GM12878 (cell line): ENCODE results near the gene EEFSEC. TPM values are rescaled to one million over a fixed set of nuclear protein-coding genes. Genes with fewer than 3 reads are reported as not detected.

Source experiments
- ATAC-seq: fragments of 200-7000 bp; cut with Tn5 transposase; 3 replicates; pipeline ENCODE4 v1.9.1; 2020; ENCODE audit warnings: mild to moderate bottlenecking, moderate library complexity
- BruUV-seq: library from RNA; stranded (reverse); fragments of 400-500 nt; replicated peaks from 2 replicates; lab custom pipeline; 2021; lab: Mats Ljungman, UMichigan
- CTCF ChIA-PET: fragments of 300-600 bp; sonication (Branson Sonifier 250); formaldehyde crosslinking; extraction: SDS; loops from one replicate; lab custom pipeline; 2021; ENCODE audit warnings: inconsistent platforms; lab: Yijun Ruan, JAX
- POLR2A ChIA-PET: fragments of 350-600 bp; formaldehyde crosslinking; extraction: SDS; loops from one replicate; lab custom pipeline; 2021; ENCODE audit warnings: inconsistent platforms; lab: Charles Lee
- RAD21 ChIA-PET: fragments of 300-600 bp; sonication (Branson Sonifier 250); formaldehyde crosslinking; loops from one replicate; lab custom pipeline; 2023; ENCODE audit warnings: antibody characterized with exemption; ENCODE audit not compliant: unreplicated experiment; lab: Charles Lee
- SMC1A ChIA-PET: fragments of 300-600 bp; sonication (Branson Sonifier 250); formaldehyde crosslinking; loops from one replicate; lab custom pipeline; 2023; ENCODE audit not compliant: unreplicated experiment, uncharacterized antibody; lab: Charles Lee
- DNase-seq: peaks from one replicate; pipeline ENCODE4 v3.0.0-alpha.2; 2011; ENCODE audit warnings: low read depth, low spot score
- FAIRE-seq: peaks from 3 replicates; lab custom pipeline; 2011; peaks lifted over from hg19 to GRCh38; lab: Jason Lieb, UNC
- H2AFZ ChIP-seq: 2 replicates; pipeline ENCODE4 v1.6.0; 2011; ENCODE audit warnings: low read depth, low read length, control low read depth; ENCODE audit not compliant: control insufficient read depth
- H3K27ac ChIP-seq: 2 replicates; pipeline ENCODE4 v1.5.1; 2011; ENCODE audit warnings: control low read depth; ENCODE audit not compliant: control insufficient read depth, insufficient read depth
- H3K27me3 ChIP-seq, 2 experiments: replicated peaks in 1 of 2; 2 replicates each; pipeline versions ENCODE4 v1.6.0 to v1.6.1; 2011; ENCODE audit warnings: low read length in 1 of 2; ENCODE audit not compliant: control insufficient read depth in 2 of 2, insufficient read depth in 2 of 2
- H3K36me3 ChIP-seq, 2 experiments: 2 replicates each; pipeline ENCODE4 v1.5.1; 2011; ENCODE audit warnings: low read length in 1 of 2; ENCODE audit not compliant: control insufficient read depth in 2 of 2, insufficient read depth in 2 of 2
- H3K4me1 ChIP-seq: 2 replicates; pipeline ENCODE4 v1.6.1; 2011; ENCODE audit warnings: mild to moderate bottlenecking, low read length, moderate library complexity, mixed read lengths; ENCODE audit not compliant: control insufficient read depth, insufficient read depth
- H3K4me2 ChIP-seq: 2 replicates; pipeline ENCODE4 v1.6.0; 2011; ENCODE audit warnings: control low read depth; ENCODE audit not compliant: control insufficient read depth, insufficient read depth
- H3K4me3 ChIP-seq: fragments of 200-600 bp; sonication (generic); 2 replicates; pipeline ENCODE4 v1.5.1; 2016
- H3K79me2 ChIP-seq: 2 replicates; pipeline ENCODE4 v1.6.0; 2011; ENCODE audit warnings: low read length; ENCODE audit not compliant: control insufficient read depth, insufficient read depth
- H3K9ac ChIP-seq: 2 replicates; pipeline ENCODE4 v1.8.0; 2011; ENCODE audit warnings: low read length, control low read depth, mixed read lengths; ENCODE audit not compliant: control insufficient read depth, insufficient read depth
- H3K9me3 ChIP-seq: replicated peaks from 3 replicates; pipeline ENCODE4 v1.5.1; 2011; ENCODE audit warnings: mild to moderate bottlenecking, low read length; ENCODE audit not compliant: control insufficient read depth, insufficient read depth
- H4K20me1 ChIP-seq: 2 replicates; pipeline ENCODE4 v1.6.0; 2011; ENCODE audit not compliant: control insufficient read depth, insufficient read depth
- ATF7 ChIP-seq: fragments of 450-650 bp; IDR thresholded peaks from 2 replicates; pipeline ENCODE4 v1.6.1; 2016; ENCODE audit warnings: low read depth, mild to moderate bottlenecking
- BHLHE40 ChIP-seq, 2 experiments: fragments of 450-650 bp in 1 of 2; IDR thresholded peaks; 2 replicates each; pipeline ENCODE4 v1.6.1; 2011 to 2017; ENCODE audit warnings: low read depth in 2 of 2, borderline replicate concordance in 1 of 2, improper control_type of control experiment in 1 of 2, low read length in 1 of 2, mild to moderate bottlenecking in 1 of 2
- CBFB ChIP-seq: IDR thresholded peaks from 2 replicates; pipeline ENCODE4 v1.6.1; 2016; ENCODE audit warnings: antibody characterized with exemption, low read depth
- CEBPB ChIP-seq, 2 experiments: fragments of 150-350 bp in 1 of 2; IDR thresholded peaks; 2 replicates each; pipeline ENCODE4 v1.6.1; 2012 to 2014; ENCODE audit warnings: low read depth in 2 of 2, low read length in 2 of 2, borderline replicate concordance in 1 of 2, inconsistent platforms in 1 of 2
- E2F4 ChIP-seq: IDR thresholded peaks from 2 replicates; pipeline ENCODE4 v1.6.1; 2012; ENCODE audit warnings: low read depth, low read length, improper control_type of control experiment
- FOXK2 ChIP-seq: fragments of 450-650 bp; IDR thresholded peaks from 2 replicates; pipeline ENCODE4 v1.6.1; 2017; ENCODE audit warnings: mild to moderate bottlenecking, moderate library complexity
- IRF3 ChIP-seq: fragments of 450-650 bp; IDR thresholded peaks from 2 replicates; pipeline ENCODE4 v1.6.1; 2014; ENCODE audit warnings: mild to moderate bottlenecking
- MTA3 ChIP-seq: IDR thresholded peaks from 2 replicates; pipeline ENCODE4 v1.6.1; 2012; ENCODE audit warnings: low read length, inconsistent platforms, borderline replicate concordance
- PAX5 ChIP-seq: IDR thresholded peaks from 2 replicates; pipeline ENCODE4 v1.6.1; 2011; ENCODE audit warnings: low read depth, low read length, borderline replicate concordance
- PML ChIP-seq: IDR thresholded peaks from 2 replicates; pipeline ENCODE4 v1.6.1; 2012; ENCODE audit warnings: low read length, inconsistent platforms
- RAD51 ChIP-seq: fragments of 450-650 bp; IDR thresholded peaks from 2 replicates; pipeline ENCODE4 v1.6.1; 2016; ENCODE audit warnings: moderate library complexity, mild to moderate bottlenecking, inconsistent platforms
- RBBP5 ChIP-seq: fragments of 200-600 bp; sonication (generic); conservative IDR thresholded peaks from 2 replicates; pipeline ENCODE4 v1.6.1; 2016
- TAF1 ChIP-seq: IDR thresholded peaks from 2 replicates; pipeline ENCODE4 v1.6.1; 2011; ENCODE audit warnings: mild to moderate bottlenecking, low read depth, low read length, borderline replicate concordance
- ZNF274 ChIP-seq: IDR thresholded peaks from one replicate; pipeline ENCODE4 v1.8.0; 2011; ENCODE audit not compliant: insufficient read length, insufficient read depth
- WGBS: methylation state at CpG from one replicate; pipeline ENCODE4 v1.1.6; 2016; ENCODE audit warnings: low lambda C conversion rate; ENCODE audit not compliant: insufficient replicate concordance, insufficient coverage; ENCODE audit errors: missing lambda C conversion rate; 5-methylcytosine and 5-hydroxymethylcytosine counted together
- in situ Hi-C: fragments of 300-500 bp; cut with MboI; formaldehyde crosslinking; loops from 9 replicates; pipeline ENCODE4 v1.14.3; 2018; ENCODE audit warnings: mixed read lengths
- intact Hi-C: fragments of 100-400 bp; cut with micrococcal nuclease; formaldehyde crosslinking; loops from one replicate; pipeline ENCODE4 v1.14.2; 2022; ENCODE audit not compliant: unreplicated experiment
- polyA plus RNA-seq, 11 experiments: library from polyadenylated mRNA; depleted of rRNA in 4 of 11; unstranded in 6 of 11; stranded (reverse) in 5 of 11; fragments of >200 nt; fragmentation: Nextera tagmentation in 4 of 11; fragmentation: Illumina TruSeq in 1 of 11; extraction: Ambion mirVana in 4 of 11; extraction: Trizol in 1 of 11; gene quantifications; 1 replicate in 1 of 11; 2 replicates in 10 of 11; pipeline versions ENCODE4 v1.2.1 to v1.2.3, GENCODE V29; 2011 to 2016; ENCODE audit warnings: inconsistent platforms in 2 of 11, missing spikeins in 2 of 11, low read depth in 1 of 11
- total RNA-seq, 4 experiments: library from RNA; depleted of rRNA in 3 of 4; stranded (reverse); fragments of >200 nt in 3 of 4; fragmentation: Illumina TruSeq in 1 of 4; extraction: Trizol in 1 of 4; gene quantifications; 2 replicates each; pipeline versions ENCODE4 v1.2.1 to v1.2.3, GENCODE V29; 2013 to 2021
- TF ChIP-seq, protein P1 (sequence below): fragments of 450-650 bp; formaldehyde crosslinking; IDR thresholded peaks from 2 replicates; pipeline ENCODE4 v1.4.0; 2022; ENCODE audit warnings: mild to moderate bottlenecking, moderate library complexity
- TF ChIP-seq, protein P2 (sequence below): IDR thresholded peaks from 2 replicates; pipeline ENCODE4 v1.6.1; 2011; ENCODE audit warnings: borderline replicate concordance, low read depth, mild to moderate bottlenecking, moderate library complexity, low read length; ENCODE audit not compliant: insufficient read depth, poor library complexity, severe bottlenecking

Gene EEFSEC
- total and polyA plus RNA-seq, 10 of the 15 experiments (the other 5 are each of a cell fraction or from before 2014, with no cell fraction given), result 0.29 to 29.1 (median 16.1) TPM

DNA sequence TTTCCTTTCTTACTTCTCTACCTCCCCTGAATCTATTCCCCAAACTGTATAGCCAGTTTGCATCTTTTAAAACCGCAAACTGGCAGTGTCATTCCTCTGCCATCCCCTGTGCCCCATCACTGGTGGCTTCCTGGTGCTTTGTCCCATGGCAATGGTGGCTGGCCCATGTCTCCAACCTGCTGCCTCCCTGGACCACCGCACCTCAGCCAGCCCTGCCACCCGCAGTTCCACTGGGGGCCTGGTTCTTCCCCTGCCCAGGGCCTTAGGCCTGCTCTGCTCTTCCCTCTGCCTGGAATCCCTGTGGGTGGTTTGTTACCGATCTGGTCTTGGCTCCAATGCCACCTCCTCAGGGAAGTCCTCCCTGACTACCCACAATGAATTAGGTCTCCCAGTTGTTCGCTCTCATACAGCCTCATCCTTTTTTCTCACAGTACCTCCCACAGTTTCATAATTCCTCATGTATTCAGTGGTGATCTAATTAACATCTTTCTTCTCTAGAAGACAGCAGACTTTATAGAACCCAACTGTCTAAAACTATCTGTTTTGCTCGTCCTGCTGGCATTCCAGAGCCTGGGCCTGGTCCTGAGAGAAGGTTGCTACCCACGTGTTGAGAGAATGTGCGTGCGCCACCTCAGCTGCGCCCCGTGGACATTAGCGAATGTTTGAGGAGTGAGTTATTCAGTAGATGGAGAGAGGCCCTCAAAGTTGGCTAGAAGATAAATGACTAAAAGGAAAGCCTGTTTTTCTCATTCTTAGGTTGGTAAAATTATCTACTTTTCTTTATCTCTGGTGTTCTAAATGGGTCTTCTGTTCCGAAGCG lies 183.3 kb downstream of the EEFSEC start:
- ChIA-PET POLR2A (no interaction called here), CTCF (no interaction called here), SMC1A (no interaction called here), RAD21 (no interaction called here)
- Histone ChIP-seq H3K27ac (no peak overlapping the region), H2AFZ (no peak overlapping the region), H4K20me1 (no peaks in the 10 kb centered on the region), H3K9me3 (no peaks in the 10 kb centered on the region), H3K9ac (no peak overlapping the region), H3K36me3 (peaks cover 1 to 4% of the 10 kb centered on the region in 2 experiments; a peak in 2 of 4 replicates), H3K4me3 (no peak overlapping the region), H3K27me3 (no peaks in the 10 kb centered on the region), H3K79me2 (no peaks in the 10 kb centered on the region), H3K4me2 (no peak overlapping the region), H3K4me1 (no peaks in the 10 kb centered on the region)
- WGBS, result 96% methylated on average over 14 of the region's 14 CpGs
- in situ Hi-C loops, result no loop called here
- BruUV-seq, result no TSS peak
- FAIRE-seq (no peak), ATAC-seq (no peak), DNase-seq (no peak)
- intact Hi-C loops, result no loop called here
- TF ChIP-seq CBFB, result no peak
- TF ChIP-seq FOXK2, result no peak
- TF ChIP-seq PML, result no peak
- TF ChIP-seq RBBP5, result no peak
- TF ChIP-seq, protein P1, sequence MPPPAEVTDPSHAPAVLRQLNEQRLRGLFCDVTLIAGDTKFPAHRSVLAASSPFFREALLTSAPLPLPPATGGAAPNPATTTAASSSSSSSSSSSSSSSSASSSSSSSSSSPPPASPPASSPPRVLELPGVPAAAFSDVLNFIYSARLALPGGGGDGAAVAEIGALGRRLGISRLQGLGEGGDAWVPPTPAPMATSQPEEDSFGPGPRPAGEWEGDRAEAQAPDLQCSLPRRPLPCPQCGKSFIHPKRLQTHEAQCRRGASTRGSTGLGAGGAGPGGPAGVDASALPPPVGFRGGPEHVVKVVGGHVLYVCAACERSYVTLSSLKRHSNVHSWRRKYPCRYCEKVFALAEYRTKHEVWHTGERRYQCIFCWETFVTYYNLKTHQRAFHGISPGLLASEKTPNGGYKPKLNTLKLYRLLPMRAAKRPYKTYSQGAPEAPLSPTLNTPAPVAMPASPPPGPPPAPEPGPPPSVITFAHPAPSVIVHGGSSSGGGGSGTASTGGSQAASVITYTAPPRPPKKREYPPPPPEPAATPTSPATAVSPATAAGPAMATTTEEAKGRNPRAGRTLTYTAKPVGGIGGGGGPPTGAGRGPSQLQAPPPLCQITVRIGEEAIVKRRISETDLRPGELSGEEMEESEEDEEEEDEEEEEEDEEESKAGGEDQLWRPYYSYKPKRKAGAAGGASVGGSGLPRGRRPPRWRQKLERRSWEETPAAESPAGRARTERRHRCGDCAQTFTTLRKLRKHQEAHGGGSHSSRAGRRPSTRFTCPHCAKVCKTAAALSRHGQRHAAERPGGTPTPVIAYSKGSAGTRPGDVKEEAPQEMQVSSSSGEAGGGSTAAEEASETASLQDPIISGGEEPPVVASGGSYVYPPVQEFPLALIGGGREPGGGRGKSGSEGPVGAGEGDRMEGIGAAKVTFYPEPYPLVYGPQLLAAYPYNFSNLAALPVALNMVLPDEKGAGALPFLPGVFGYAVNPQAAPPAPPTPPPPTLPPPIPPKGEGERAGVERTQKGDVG (CRISPR knock-in tag), result no peak
- no peak for TF ChIP-seq TAF1
- TF ChIP-seq RAD51, result no peak
- no peak for TF ChIP-seq CEBPB (IDR thresholded peaks at IDR 0.05; ENCODE audit: borderline replicate concordance in 1 of 2, low read depth in 2 of 2, low read length in 2 of 2)
- no peak for TF ChIP-seq IRF3
- no peak for TF ChIP-seq MTA3
- no peak for TF ChIP-seq ZNF274
- no peak for TF ChIP-seq PAX5
- no peak for TF ChIP-seq BHLHE40 (IDR thresholded peaks at IDR 0.05; ENCODE audit: borderline replicate concordance in 1 of 2, low read depth in 2 of 2, low read length in 1 of 2)
- TF ChIP-seq, protein P2, sequence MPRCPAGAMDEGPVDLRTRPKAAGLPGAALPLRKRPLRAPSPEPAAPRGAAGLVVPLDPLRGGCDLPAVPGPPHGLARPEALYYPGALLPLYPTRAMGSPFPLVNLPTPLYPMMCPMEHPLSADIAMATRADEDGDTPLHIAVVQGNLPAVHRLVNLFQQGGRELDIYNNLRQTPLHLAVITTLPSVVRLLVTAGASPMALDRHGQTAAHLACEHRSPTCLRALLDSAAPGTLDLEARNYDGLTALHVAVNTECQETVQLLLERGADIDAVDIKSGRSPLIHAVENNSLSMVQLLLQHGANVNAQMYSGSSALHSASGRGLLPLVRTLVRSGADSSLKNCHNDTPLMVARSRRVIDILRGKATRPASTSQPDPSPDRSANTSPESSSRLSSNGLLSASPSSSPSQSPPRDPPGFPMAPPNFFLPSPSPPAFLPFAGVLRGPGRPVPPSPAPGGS, result no peak
- TF ChIP-seq E2F4, result no peak
- no peak for TF ChIP-seq ATF7
